ENCODE results near the gene AP3S1.
A peak's percentile ranks its signal among the peaks of the same experiment; 100 is the strongest.

AP3S1 gene

DNA sequence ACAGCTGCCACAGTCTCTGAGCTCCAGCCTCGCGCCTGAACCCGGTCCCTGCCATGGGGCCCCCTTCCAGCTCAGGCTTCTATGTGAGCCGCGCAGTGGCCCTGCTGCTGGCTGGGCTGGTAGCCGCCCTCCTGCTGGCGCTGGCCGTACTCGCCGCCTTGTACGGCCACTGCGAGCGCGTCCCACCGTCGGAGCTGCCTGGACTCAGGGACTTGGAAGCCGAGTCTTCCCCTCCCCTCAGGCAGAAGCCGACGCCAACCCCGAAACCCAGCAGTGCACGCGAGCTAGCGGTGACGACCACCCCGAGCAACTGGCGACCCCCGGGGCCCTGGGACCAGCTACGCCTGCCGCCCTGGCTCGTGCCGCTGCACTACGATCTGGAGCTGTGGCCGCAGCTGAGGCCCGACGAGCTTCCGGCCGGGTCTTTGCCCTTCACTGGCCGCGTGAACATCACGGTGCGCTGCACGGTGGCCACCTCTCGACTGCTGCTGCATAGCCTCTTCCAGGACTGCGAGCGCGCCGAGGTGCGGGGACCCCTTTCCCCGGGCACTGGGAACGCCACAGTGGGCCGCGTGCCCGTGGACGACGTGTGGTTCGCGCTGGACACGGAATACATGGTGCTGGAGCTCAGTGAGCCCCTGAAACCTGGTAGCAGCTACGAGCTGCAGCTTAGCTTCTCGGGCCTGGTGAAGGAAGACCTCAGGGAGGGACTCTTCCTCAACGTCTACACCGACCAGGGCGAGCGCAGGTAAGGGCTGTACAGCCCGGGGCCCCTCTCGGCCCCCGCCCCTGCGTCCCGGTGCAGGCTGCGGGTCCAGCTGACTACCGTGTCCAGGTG lies 121.0 kb downstream of the AP3S1 start:
- H3K4me3 ChIP-seq (replicated peaks; ENCODE audit: low read depth, low read length): peak overlapping the region; percentile 44
- peak; percentile 35 for DNase-seq (ENCODE audit: low read depth)
- TF ChIP-seq, protein P1, sequence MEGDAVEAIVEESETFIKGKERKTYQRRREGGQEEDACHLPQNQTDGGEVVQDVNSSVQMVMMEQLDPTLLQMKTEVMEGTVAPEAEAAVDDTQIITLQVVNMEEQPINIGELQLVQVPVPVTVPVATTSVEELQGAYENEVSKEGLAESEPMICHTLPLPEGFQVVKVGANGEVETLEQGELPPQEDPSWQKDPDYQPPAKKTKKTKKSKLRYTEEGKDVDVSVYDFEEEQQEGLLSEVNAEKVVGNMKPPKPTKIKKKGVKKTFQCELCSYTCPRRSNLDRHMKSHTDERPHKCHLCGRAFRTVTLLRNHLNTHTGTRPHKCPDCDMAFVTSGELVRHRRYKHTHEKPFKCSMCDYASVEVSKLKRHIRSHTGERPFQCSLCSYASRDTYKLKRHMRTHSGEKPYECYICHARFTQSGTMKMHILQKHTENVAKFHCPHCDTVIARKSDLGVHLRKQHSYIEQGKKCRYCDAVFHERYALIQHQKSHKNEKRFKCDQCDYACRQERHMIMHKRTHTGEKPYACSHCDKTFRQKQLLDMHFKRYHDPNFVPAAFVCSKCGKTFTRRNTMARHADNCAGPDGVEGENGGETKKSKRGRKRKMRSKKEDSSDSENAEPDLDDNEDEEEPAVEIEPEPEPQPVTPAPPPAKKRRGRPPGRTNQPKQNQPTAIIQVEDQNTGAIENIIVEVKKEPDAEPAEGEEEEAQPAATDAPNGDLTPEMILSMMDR (IDR thresholded peaks at IDR 0.05; ENCODE audit: low read length, missing control alignments): no peak

DNA sequence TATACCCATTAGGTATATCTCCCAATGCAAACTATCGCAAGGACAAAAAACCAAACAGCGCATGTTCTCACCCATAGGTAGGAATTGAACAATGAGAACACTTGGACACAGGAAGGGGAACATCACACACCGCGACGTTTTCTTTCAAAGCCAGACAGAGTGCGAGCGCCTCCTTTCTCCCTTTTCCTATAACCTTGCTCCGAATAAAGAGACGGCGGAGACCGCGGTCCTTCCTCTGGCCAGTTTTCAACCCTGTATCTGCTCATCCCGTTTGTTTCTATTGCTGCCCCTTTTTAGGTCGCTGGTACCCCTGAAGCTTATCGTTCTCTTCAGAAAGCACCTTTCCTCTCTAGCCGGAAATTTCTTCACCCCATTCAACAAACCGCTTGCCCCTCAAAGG lies 121.8 kb downstream of the AP3S1 start:
- no peak for DNase-seq (ENCODE audit: low read depth)
- TF ChIP-seq, protein P1 (IDR thresholded peaks at IDR 0.05; ENCODE audit: low read length, missing control alignments): no peak
- no peak overlapping the region for H3K4me3 ChIP-seq (replicated peaks; ENCODE audit: low read depth, low read length)

Data from fibroblast of pulmonary artery (primary cell).